PC-9 (cell line): Measurements from ENCODE around the gene APOB.

Experiments
- EZH2 ChIP-seq: fragments of 200-600 bp; sonication (generic); IDR thresholded peaks from 2 replicates; pipeline ENCODE4 v1.8.0; 2017; ENCODE audit warnings: antibody characterized with exemption, low read depth
- TF ChIP-seq, protein P1 (sequence below): fragments of 200-600 bp; sonication (generic); conservative IDR thresholded peaks from 2 replicates; pipeline ENCODE4 v1.6.1; 2017; ENCODE audit warnings: mixed run types, antibody characterized with exemption, mild to moderate bottlenecking, moderate library complexity

DNA sequence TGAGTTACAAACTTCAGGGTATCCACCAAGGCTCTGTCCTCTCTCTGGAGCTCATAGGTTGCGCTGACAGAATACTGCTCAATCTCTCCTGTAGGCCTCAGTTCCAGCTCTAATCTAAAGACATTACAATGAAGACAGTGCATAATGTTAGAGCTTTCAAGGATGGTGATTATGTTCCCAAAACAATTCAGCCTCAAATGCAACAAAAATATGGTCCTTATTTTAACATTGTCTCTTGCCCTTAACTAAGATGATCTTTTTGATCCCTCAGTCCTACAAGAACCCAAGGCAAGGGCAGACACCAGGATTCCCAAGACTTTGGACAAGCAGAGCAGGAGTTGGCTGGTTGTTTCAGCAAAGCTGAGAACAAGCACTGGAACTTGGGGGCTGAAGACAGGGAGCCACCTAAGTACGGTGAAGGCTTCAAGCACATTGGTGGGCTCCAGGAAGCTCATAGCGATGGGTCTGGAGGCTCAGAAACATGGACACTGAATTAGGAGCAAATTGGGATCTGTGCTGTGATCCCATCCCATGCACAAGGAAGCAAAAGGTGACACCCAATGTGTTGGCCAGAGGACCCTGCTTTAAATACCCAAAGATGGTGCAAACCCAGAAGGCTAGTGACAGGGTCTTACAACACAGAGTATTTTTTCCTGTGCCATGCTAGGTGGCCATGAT, 24.7 kb downstream of the APOB start:
- TF ChIP-seq, protein P1, sequence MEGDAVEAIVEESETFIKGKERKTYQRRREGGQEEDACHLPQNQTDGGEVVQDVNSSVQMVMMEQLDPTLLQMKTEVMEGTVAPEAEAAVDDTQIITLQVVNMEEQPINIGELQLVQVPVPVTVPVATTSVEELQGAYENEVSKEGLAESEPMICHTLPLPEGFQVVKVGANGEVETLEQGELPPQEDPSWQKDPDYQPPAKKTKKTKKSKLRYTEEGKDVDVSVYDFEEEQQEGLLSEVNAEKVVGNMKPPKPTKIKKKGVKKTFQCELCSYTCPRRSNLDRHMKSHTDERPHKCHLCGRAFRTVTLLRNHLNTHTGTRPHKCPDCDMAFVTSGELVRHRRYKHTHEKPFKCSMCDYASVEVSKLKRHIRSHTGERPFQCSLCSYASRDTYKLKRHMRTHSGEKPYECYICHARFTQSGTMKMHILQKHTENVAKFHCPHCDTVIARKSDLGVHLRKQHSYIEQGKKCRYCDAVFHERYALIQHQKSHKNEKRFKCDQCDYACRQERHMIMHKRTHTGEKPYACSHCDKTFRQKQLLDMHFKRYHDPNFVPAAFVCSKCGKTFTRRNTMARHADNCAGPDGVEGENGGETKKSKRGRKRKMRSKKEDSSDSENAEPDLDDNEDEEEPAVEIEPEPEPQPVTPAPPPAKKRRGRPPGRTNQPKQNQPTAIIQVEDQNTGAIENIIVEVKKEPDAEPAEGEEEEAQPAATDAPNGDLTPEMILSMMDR: no peak
- TF ChIP-seq EZH2: no peak
